Activated CD8-positive, alpha-beta T cell treated with anti-CD3 and anti-CD28 coated beads for 36 hours (primary cell): ENCODE data around the gene DYDC1. TPM values are rescaled to one million over a fixed set of nuclear protein-coding genes. Genes with fewer than 3 reads are reported as not detected.

ENCODE experiments used
- ATAC-seq: fragments of 200-7000 bp; cut with Tn5 transposase; one replicate; pipeline ENCODE4 v1.10.0; 2021; ENCODE audit warnings: mild to moderate bottlenecking, moderate library complexity
- CTCF ChIA-PET: fragments of 350-600 bp; sonication (Branson Sonifier 250); formaldehyde crosslinking; loops from one replicate; lab custom pipeline; 2021; ENCODE audit warnings: antibody characterized with exemption; lab: Charles Lee
- POLR2A ChIA-PET: fragments of 350-600 bp; sonication (Branson Sonifier 250); formaldehyde crosslinking; loops from one replicate; lab custom pipeline; 2021; ENCODE audit warnings: antibody characterized with exemption; lab: Charles Lee
- DNase-seq: peaks from one replicate; pipeline ENCODE4 v3.0.0-alpha.2; 2020
- H3K27ac Mint-ChIP-seq: one replicate; pipeline ENCODE4 v1.8.0; 2021; ENCODE audit warnings: mild to moderate bottlenecking, mixed read lengths
- H3K27me3 Mint-ChIP-seq: one replicate; pipeline ENCODE4 v1.8.0; 2021; ENCODE audit warnings: mixed read lengths
- H3K36me3 Mint-ChIP-seq: one replicate; pipeline ENCODE4 v1.8.0; 2021; ENCODE audit warnings: low read depth, mixed read lengths
- H3K4me1 Mint-ChIP-seq: one replicate; pipeline ENCODE4 v1.8.0; 2021; ENCODE audit warnings: low read depth, mixed read lengths
- H3K4me3 Mint-ChIP-seq: one replicate; pipeline ENCODE4 v1.8.0; 2021; ENCODE audit warnings: mild to moderate bottlenecking, moderate library complexity, mixed read lengths
- H3K9me3 Mint-ChIP-seq: one replicate; pipeline ENCODE4 v1.8.0; 2021; ENCODE audit warnings: mixed read lengths
- intact Hi-C: fragments of 100-400 bp; cut with micrococcal nuclease; formaldehyde crosslinking; loops from one replicate; pipeline ENCODE4 v1.10.0; 2022
- total RNA-seq, 2 experiments: library from RNA; stranded (reverse); gene quantifications; one replicate each; pipeline ENCODE4 v1.2.3, GENCODE V29; 2021
- TF ChIP-seq, protein P1 (sequence below): fragments of 200-600 bp; IDR thresholded peaks from one replicate; pipeline ENCODE4 v1.8.0; 2022; ENCODE audit warnings: antibody characterized with exemption, mild to moderate bottlenecking

The DYDC1 gene
- total RNA-seq, 2 experiments from 2014 or later, result not detected

DNA sequence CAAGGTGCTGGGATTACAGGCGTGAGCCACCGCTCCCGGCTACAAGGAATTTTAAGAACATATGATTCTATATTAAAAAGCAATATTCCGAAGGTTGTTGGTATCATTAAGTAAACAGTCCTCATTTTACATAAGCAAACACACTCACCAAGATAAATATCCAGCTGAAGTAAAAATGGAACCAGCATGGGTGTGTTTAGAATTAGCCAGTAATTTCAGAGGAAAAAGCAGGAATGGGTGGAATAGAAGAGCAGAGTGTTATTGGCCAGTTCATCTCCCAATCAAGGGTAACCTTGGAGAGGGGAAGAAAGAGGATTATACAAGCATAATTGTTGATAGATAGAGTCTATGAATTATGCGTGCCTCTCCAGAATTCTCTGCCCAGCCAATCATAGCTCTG lies 35.4 kb downstream of the DYDC1 start:
- Mint-ChIP-seq H3K27ac (no peak overlapping the region), H3K4me3 (no peak overlapping the region), H3K9me3 (no peaks in the 10 kb centered on the region), H3K36me3 (no peaks in the 10 kb centered on the region), H3K27me3 (no peaks in the 10 kb centered on the region), H3K4me1 (peaks cover 6% of the 10 kb centered on the region)
- ChIA-PET POLR2A (no interaction called here), CTCF (no interaction called here)
- intact Hi-C loops, result no loop called here
- DNase-seq (no peak), ATAC-seq (no peak)
- TF ChIP-seq, protein P1, sequence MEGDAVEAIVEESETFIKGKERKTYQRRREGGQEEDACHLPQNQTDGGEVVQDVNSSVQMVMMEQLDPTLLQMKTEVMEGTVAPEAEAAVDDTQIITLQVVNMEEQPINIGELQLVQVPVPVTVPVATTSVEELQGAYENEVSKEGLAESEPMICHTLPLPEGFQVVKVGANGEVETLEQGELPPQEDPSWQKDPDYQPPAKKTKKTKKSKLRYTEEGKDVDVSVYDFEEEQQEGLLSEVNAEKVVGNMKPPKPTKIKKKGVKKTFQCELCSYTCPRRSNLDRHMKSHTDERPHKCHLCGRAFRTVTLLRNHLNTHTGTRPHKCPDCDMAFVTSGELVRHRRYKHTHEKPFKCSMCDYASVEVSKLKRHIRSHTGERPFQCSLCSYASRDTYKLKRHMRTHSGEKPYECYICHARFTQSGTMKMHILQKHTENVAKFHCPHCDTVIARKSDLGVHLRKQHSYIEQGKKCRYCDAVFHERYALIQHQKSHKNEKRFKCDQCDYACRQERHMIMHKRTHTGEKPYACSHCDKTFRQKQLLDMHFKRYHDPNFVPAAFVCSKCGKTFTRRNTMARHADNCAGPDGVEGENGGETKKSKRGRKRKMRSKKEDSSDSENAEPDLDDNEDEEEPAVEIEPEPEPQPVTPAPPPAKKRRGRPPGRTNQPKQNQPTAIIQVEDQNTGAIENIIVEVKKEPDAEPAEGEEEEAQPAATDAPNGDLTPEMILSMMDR, result no peak

GRCh38 chr10:80320377-80320776 lies 36.2 kb downstream of the DYDC1 start:
- intact Hi-C loops, result no loop called here
- Mint-ChIP-seq H3K9me3 (no peaks in the 10 kb centered on the region), H3K4me1 (peaks cover 6% of the 10 kb centered on the region), H3K36me3 (no peaks in the 10 kb centered on the region), H3K4me3 (no peak overlapping the region), H3K27ac (no peak overlapping the region), H3K27me3 (no peaks in the 10 kb centered on the region)
- TF ChIP-seq, protein P1, result no peak
- ATAC-seq (no peak), DNase-seq (no peak)
- CTCF ChIA-PET, result no interaction called here
- POLR2A ChIA-PET, result no interaction called here

DNA sequence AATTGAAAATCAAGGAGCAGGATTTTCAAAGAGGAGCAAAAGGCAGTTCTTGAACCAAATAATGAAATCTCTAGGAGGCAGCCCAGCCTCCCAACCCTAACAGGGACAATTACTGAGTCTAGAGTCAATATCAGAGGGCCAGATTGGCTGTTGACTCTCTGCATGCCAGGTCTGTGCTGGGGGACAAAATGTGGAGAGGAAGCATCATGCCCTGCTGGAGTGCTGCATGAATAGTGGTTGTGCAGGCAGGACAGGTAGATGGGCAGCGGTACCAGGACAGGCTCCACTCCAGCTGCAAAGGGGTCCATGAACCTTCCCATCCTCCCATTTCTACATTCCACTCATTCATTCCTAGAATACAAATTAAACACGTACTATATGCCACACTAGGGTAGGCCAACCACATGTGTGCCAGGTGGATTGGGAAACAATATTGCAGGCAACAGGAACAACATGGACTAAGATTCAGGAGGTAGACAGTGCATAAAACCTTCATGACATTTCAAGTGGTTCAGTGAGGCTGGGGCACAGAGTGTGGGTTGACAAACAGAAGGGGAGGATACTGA lies 36.7 kb downstream of the DYDC1 start:
- Mint-ChIP-seq H3K9me3 (no peaks in the 10 kb centered on the region), H3K36me3 (no peaks in the 10 kb centered on the region), H3K27ac (no peak overlapping the region), H3K4me1 (peaks cover 6% of the 10 kb centered on the region), H3K4me3 (no peak overlapping the region), H3K27me3 (no peaks in the 10 kb centered on the region)
- no peak for ATAC-seq
- no peak for DNase-seq
- POLR2A ChIA-PET, result no interaction called here
- CTCF ChIA-PET, result no interaction called here
- TF ChIP-seq, protein P1, result no peak
- intact Hi-C loops, result no loop called here

DNA sequence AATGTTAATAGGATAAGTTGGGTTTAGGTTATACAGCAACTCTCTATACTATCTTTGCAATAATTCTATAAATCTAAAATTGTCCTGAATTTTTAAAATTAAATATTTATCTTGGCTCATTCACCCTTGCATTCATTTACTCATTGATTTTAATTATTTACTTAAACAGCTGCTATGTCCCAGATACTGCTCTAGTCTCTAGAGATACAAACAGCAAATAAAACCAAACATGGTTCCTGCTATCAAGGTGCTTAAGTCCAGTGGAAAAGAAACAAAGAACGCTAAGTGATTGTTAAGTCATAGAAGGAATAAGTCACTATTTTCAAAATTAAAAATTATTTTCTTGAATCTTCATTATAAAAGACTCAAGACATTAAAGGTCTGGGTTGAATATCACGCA lies 37.2 kb downstream of the DYDC1 start:
- intact Hi-C loops, result no loop called here
- peaks cover 6% of the 10 kb centered on the region for H3K4me1 Mint-ChIP-seq

GRCh38 chr10:80318742-80319141 lies 37.8 kb downstream of the DYDC1 start:
- ChIA-PET CTCF (no interaction called here), POLR2A (no interaction called here)
- Mint-ChIP-seq H3K4me3 (no peak overlapping the region), H3K27me3 (no peaks in the 10 kb centered on the region), H3K27ac (no peak overlapping the region), H3K9me3 (no peaks in the 10 kb centered on the region), H3K36me3 (no peaks in the 10 kb centered on the region), H3K4me1 (peaks cover 4% of the 10 kb centered on the region)
- TF ChIP-seq, protein P1, result no peak
- ATAC-seq (no peak), DNase-seq (no peak)
- intact Hi-C loops, result no loop called here

More for the DNA sequence above, 37.2 kb downstream of the DYDC1 start:
- no peaks in the 10 kb centered on the region for H3K27me3 Mint-ChIP-seq
- TF ChIP-seq, protein P1, result no peak
- H3K36me3 Mint-ChIP-seq, result no peaks in the 10 kb centered on the region
- CTCF ChIA-PET, result no interaction called here
- no peak for ATAC-seq
- no peak overlapping the region for H3K4me3 Mint-ChIP-seq
- DNase-seq, result no peak
- POLR2A ChIA-PET, result no interaction called here
- H3K9me3 Mint-ChIP-seq, result no peaks in the 10 kb centered on the region
- H3K27ac Mint-ChIP-seq, result no peak overlapping the region
